ENCODE measurements around the gene CYP1A1.

- no peak for TF ChIP-seq CTCF (conservative IDR thresholded peaks at IDR 0.05 in 1 of 2, IDR thresholded peaks at IDR 0.05 in 1 of 2; ENCODE audit: low read depth in 1 of 2, low read length in 2 of 2)
- TF ChIP-seq EZH2 (IDR thresholded peaks at IDR 0.05; ENCODE audit: low read length, missing control alignments), result no peak
These were observed 2.4 kb upstream of the CYP1A1 start for GRCh38 chr15:74727727-74728126.

Measured in fibroblast of lung (primary cell).